ENCODE data around the gene ELF4. TPM values are rescaled to one million over a fixed set of nuclear protein-coding genes. Genes with fewer than 3 reads are reported as not detected.

Gene ELF4
- total and polyA plus RNA-seq, 9 of the 15 experiments (the other 6 are each of a cell fraction or from before 2014, with no cell fraction given) = 5.9 to 55.8 (median 25.2) TPM

DNA sequence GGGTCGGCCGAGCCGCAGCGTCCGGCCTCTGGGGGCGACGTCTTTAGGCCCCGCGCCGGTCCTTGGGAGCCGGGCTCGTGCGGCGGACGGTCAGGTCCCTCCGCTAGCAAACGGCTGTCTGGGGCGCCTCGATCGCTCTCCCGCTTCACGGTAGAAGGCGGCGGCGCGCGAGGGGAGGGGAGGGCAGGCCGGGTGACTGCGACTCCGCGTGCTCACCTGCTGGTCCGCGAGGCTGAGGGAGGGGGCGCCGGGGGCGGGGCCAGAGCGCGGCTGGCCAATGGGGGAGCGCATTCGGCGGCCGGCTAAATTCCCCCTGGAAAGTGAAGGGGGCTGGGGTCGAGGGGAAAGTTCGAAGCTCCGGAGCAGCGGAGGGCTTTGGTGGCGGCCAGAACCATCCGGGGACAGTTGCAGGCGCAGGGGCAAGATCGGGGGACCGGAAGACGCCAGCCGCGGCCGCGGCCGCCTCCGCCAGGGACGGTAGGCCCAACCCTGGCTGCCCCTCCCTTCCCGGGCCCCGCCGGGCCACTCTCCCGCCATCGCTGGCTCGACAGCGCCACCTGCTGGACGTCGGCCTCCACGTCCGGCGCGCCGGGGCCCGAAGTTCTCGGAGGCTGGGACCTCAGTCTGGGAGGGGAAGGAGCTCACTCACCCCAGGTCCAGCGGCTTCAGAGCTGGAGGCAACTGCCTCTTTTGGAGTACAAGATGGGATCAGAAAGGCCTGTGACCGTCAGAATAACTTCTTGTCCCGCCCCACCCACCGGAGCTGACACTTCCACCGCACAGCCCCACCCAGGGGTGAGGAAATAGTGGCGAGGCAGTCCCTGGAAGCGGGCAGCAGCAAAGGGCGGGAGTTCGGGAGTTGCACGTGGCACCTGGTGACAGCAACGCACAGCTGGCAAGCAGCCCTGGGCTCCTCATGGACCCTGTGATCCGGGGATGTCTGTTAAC lies 49.9 kb downstream of the ELF4 start (continued):
- no peak for TF ChIP-seq TAF1 (IDR thresholded peaks at IDR 0.05; ENCODE audit: control insufficient read depth, extremely low read depth, insufficient read depth, low read length, severe bottlenecking)
- TF ChIP-seq RBM14 (IDR thresholded peaks at IDR 0.05; ENCODE audit: borderline replicate concordance, insufficient read depth, low read depth, low read length) = no peak
- TF ChIP-seq, protein P1, sequence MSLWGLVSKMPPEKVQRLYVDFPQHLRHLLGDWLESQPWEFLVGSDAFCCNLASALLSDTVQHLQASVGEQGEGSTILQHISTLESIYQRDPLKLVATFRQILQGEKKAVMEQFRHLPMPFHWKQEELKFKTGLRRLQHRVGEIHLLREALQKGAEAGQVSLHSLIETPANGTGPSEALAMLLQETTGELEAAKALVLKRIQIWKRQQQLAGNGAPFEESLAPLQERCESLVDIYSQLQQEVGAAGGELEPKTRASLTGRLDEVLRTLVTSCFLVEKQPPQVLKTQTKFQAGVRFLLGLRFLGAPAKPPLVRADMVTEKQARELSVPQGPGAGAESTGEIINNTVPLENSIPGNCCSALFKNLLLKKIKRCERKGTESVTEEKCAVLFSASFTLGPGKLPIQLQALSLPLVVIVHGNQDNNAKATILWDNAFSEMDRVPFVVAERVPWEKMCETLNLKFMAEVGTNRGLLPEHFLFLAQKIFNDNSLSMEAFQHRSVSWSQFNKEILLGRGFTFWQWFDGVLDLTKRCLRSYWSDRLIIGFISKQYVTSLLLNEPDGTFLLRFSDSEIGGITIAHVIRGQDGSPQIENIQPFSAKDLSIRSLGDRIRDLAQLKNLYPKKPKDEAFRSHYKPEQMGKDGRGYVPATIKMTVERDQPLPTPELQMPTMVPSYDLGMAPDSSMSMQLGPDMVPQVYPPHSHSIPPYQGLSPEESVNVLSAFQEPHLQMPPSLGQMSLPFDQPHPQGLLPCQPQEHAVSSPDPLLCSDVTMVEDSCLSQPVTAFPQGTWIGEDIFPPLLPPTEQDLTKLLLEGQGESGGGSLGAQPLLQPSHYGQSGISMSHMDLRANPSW (CRISPR knock-in tag; IDR thresholded peaks at IDR 0.05) = no peak
- TF ChIP-seq POLR2AphosphoS5 (IDR thresholded peaks at IDR 0.05; ENCODE audit: control insufficient read depth, insufficient read depth, low read depth, low read length) = no peak
- TF ChIP-seq ZNF324 (CRISPR knock-in tag; IDR thresholded peaks at IDR 0.05) = no peak
- no peak for TF ChIP-seq CBX2 (IDR thresholded peaks at IDR 0.05; ENCODE audit: insufficient read depth, low read length, poor library complexity, severe bottlenecking)
- no peak for TF ChIP-seq NCOA4 (IDR thresholded peaks at IDR 0.05; ENCODE audit: partially characterized antibody)
- TF ChIP-seq, protein P2, sequence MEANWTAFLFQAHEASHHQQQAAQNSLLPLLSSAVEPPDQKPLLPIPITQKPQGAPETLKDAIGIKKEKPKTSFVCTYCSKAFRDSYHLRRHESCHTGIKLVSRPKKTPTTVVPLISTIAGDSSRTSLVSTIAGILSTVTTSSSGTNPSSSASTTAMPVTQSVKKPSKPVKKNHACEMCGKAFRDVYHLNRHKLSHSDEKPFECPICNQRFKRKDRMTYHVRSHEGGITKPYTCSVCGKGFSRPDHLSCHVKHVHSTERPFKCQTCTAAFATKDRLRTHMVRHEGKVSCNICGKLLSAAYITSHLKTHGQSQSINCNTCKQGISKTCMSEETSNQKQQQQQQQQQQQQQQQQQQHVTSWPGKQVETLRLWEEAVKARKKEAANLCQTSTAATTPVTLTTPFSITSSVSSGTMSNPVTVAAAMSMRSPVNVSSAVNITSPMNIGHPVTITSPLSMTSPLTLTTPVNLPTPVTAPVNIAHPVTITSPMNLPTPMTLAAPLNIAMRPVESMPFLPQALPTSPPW (CRISPR knock-in tag; IDR thresholded peaks at IDR 0.05) = peak; percentile 95
- TF ChIP-seq SMAD4 (CRISPR knock-in tag; conservative IDR thresholded peaks at IDR 0.05) = 0 out of 2 replicates have a peak, but pooled peaks have one; percentile 34
- no peak for TF ChIP-seq ERF (CRISPR knock-in tag; IDR thresholded peaks at IDR 0.05)
- TF ChIP-seq, protein P3, sequence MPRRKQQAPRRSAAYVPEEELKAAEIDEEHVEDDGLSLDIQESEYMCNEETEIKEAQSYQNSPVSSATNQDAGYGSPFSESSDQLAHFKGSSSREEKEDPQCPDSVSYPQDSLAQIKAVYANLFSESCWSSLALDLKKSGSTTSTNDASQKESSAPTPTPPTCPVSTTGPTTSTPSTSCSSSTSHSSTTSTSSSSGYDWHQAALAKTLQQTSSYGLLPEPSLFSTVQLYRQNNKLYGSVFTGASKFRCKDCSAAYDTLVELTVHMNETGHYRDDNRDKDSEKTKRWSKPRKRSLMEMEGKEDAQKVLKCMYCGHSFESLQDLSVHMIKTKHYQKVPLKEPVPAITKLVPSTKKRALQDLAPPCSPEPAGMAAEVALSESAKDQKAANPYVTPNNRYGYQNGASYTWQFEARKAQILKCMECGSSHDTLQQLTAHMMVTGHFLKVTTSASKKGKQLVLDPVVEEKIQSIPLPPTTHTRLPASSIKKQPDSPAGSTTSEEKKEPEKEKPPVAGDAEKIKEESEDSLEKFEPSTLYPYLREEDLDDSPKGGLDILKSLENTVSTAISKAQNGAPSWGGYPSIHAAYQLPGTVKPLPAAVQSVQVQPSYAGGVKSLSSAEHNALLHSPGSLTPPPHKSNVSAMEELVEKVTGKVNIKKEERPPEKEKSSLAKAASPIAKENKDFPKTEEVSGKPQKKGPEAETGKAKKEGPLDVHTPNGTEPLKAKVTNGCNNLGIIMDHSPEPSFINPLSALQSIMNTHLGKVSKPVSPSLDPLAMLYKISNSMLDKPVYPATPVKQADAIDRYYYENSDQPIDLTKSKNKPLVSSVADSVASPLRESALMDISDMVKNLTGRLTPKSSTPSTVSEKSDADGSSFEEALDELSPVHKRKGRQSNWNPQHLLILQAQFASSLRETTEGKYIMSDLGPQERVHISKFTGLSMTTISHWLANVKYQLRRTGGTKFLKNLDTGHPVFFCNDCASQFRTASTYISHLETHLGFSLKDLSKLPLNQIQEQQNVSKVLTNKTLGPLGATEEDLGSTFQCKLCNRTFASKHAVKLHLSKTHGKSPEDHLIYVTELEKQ (CRISPR knock-in tag; IDR thresholded peaks at IDR 0.05) = no peak
- TF ChIP-seq NELFE (IDR thresholded peaks at IDR 0.05; ENCODE audit: insufficient read depth, insufficient read length) = no peak
- no peak for TF ChIP-seq SUPT5H (IDR thresholded peaks at IDR 0.05)
- no peak for TF ChIP-seq NBN (IDR thresholded peaks at IDR 0.05; ENCODE audit: low read depth)
- no peak for TF ChIP-seq ZBED1 (IDR thresholded peaks at IDR 0.05)
- TF ChIP-seq ARHGAP35 (IDR thresholded peaks at IDR 0.05; ENCODE audit: partially characterized antibody) = no peak
- TF ChIP-seq CHD2 (IDR thresholded peaks at IDR 0.05; ENCODE audit: low read depth, low read length) = no peak; the same call in 1 of the 2 replicates
- no peak for TF ChIP-seq ZNF785 (CRISPR knock-in tag; IDR thresholded peaks at IDR 0.05)
- no peak for TF ChIP-seq ZNF699 (CRISPR knock-in tag; IDR thresholded peaks at IDR 0.05; ENCODE audit: insufficient replicate concordance)

All from K562 (cell line).